ENCODE measurements around the gene DLGAP4.

DNA sequence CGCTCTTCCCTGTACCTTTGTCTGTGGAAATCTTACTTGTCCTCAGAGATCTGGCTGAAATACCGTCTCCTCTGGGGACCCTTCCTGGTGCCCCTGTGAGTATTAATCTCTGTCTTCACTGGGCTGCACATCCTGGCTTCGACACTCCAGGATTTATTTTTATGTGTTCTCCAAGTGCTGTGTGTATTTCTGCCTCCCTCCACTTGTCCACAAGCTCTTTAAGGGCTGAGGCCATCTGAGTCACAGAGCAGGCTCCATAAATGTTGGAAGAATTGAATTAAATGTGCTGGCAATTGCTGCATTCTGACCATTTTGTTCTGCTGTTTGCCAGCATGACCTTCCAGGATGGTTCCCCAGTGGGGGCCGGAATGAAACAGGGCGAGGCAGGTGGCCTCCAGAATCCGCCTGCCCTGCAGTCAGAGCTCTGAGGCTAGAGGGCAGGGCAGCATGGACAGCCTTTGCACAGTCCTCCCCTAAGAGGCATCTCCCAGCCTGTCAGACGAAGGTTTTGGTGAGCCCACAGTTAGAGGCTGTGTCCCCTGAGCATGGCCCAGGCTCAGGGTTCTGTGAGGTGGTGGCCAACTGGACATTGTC is 105.8 kb downstream of the DLGAP4 start:
- TF ChIP-seq, protein P1, sequence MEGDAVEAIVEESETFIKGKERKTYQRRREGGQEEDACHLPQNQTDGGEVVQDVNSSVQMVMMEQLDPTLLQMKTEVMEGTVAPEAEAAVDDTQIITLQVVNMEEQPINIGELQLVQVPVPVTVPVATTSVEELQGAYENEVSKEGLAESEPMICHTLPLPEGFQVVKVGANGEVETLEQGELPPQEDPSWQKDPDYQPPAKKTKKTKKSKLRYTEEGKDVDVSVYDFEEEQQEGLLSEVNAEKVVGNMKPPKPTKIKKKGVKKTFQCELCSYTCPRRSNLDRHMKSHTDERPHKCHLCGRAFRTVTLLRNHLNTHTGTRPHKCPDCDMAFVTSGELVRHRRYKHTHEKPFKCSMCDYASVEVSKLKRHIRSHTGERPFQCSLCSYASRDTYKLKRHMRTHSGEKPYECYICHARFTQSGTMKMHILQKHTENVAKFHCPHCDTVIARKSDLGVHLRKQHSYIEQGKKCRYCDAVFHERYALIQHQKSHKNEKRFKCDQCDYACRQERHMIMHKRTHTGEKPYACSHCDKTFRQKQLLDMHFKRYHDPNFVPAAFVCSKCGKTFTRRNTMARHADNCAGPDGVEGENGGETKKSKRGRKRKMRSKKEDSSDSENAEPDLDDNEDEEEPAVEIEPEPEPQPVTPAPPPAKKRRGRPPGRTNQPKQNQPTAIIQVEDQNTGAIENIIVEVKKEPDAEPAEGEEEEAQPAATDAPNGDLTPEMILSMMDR (IDR thresholded peaks at IDR 0.05 in 8 of 11, conservative IDR thresholded peaks at IDR 0.05 in 3 of 11): no peak
- TF ChIP-seq POLR2A (IDR thresholded peaks at IDR 0.05): no peak
